Globus pallidus (tissue), 1 donor: ENCODE measurements around the gene OAS3.
"Not testable (repeated sequence)": the region's sequence is repeated elsewhere in the genome, so short reads cannot be mapped to it uniquely, and the experiment has no call there.

Experiments used
- DNase-seq: peaks from one replicate; pipeline ENCODE4 v3.0.0-alpha.2; 2015; ENCODE audit warnings: low spot score

Gene OAS3

DNA sequence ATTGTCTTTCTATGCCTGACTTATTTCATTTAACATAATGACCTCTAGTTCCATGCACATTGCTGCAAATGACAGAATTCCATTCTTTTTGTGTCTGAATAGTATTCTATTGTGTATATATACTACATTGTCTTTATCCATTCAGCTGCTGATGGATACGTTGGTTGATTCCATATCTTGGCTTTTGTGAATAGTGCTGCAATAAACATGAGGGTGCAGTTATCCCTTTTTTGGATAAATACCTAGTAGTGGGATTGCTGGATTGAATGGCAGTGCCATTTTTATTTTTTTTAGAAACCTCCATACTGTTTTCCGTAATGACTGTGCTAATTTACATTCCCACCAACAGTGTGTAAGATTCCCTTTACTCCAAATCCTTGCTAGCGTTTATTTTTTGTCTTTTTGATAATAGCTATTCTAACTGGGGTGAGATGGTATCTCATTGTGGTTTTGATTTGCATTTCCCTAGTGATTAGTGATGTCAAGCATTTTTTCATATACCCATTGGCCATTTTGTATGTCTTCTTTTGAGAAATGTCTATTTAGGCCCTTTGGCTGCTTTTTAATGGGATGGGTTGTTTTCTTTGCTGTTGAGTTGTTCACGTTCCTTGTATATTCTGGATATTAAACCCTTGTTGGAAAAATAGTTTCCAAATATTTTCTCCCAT is 42.4 kb downstream of the OAS3 start:
- no peak for DNase-seq

- no peak for DNase-seq
Measured at GRCh38 chr12:112985642-112986290, 47.5 kb downstream of the OAS3 start.

DNA sequence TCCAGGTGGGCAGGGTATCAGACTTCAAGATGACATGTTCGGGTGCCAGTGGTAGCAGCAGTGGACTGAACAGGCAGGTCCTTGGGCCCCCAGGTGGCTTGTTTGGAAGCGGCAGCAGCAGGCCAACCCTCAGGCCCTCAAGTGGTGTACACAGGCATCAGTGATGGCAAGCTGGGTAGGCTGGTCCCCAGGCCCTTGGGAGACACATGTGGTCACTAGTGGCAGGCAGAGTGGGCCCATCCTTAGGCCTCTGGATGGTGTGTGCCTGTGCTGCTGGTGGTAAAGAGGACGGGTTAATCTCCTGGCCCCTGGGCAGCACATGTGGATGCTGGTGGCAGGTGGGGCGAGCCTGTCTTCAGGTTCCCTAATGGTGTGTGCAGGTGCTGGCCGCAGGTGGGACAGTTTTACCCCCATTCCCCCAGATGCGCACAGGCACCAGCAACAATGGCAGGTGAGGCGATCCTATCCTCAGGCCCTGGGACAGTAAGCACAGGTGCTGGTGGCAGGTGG is 48.1 kb downstream of the OAS3 start:
- no peak for DNase-seq

DNA sequence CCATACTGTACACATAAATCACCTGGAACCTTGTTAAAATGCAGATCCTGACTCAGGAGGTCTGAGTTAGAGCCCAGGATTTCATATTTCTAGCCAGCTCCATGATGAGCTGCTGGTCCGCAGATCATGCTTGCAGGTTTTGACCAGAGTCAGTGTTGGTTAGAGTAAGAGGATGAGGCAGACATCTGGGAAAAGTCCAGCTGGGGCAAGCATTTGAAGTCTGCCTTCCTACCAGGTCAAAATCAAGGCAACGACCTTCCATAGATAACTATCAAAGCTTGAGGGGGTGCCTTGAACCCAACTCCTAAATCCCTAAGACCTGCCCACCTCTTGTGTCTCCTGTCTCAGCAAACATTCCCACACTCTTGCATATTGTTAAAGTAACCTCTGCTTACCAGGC is 49.3 kb downstream of the OAS3 start:
- DNase-seq = no peak

DNA sequence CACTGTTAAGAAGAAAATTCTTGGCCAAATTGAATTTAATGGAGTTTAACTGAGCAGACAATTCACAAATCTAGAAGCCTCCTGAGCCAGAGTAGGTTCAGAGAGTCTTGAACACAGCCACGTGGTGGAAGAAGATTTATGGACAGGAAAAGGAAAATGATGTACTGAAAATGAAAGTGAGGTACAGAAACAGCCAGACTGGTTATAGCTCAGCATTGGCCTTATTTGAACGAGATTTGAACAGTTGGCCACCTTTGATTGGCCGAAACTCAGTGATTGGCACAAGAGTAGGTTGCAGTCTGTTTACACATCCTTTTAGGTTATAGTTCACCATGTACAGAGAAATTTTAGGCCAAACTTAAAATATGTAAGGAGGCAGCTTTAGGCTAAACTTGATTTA is 50.0 kb downstream of the OAS3 start:
- DNase-seq = no peak

- not testable (repeated sequence) for DNase-seq
Measured at GRCh38 chr12:112988823-112989385, 50.6 kb downstream of the OAS3 start.

DNA sequence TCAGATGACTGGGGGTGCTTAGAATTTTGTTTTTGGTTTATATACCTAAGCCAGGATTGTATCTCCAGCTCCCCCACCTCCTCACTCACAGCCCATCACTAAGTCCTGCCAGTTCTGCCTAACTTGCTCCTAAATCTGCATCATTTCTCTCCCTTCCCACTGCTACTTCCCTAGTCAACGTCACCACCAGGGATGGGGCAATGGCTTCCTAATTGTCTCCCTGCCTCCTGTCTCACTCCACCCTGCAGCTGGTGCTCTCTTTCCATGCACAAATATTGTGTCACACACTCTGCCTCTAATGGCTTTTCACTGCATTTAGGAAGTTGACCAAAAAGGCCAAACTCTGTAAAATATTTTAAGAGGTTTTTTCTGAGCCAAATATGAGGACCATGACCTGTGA is 51.5 kb downstream of the OAS3 start:
- no peak for DNase-seq

GRCh38 chr12:112992541-112993398 is 54.5 kb downstream of the OAS3 start:
- peak; percentile 47 for DNase-seq

DNA sequence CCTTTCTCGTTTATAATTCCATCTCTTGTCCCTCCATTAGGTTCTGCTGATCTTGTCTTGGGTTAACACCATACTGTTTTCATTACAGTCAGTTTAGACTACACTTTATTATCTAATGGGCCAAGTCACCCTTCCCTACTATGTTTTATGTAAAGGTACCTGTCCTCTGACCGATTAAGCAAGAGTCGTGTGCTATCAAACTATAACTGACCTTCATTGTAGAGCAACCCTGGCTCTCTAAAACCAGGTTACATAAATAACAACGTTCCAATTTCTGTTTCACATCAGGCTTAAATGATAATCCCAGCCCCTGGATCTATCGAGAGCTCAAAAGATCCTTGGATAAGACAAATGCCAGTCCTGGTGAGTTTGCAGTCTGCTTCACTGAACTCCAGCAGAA is 56.7 kb downstream of the OAS3 start:
- no peak for DNase-seq

GRCh38 chr12:112996501-112996900 is 58.2 kb downstream of the OAS3 start:
- DNase-seq = no peak

- DNase-seq = no peak
Measured at GRCh38 chr12:112997506-112997905, 59.2 kb downstream of the OAS3 start.

GRCh38 chr12:112998987-112999767 is 60.9 kb downstream of the OAS3 start:
- no peak for DNase-seq

DNA sequence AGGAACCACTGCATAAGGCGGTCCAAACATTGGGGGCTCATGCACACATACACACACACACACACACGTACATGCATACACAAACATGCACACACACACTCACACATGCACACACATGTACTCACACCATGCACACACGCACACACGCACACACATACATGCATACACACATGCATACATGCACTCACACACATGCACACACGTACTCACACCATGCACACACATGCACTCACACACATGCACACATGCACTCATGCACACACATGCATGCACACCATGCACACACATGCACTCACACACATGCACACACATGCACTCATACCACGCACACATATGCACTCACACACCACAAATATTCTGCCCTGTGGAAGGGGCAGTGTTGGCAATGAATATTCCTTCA is 62.2 kb downstream of the OAS3 start:
- no peak for DNase-seq

DNA sequence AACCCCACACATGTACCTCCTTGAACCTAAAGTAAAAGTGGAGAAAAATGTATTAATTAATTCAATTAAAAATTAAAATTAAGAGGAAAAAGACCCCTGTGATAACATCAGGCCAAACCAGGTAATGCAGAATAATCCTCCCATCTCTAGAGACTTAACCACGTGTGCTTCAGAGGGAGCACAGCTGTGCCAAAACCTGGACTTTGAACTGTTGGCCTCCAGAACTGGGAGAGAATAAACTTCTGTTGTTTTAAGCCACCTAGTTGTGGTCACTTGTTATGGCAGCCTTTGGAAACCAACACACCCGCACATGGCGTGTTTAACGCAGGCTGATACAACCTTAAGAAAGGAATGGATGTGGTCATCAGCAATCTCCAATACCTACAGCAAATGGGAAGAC is 63.9 kb downstream of the OAS3 start:
- DNase-seq = no peak

DNA sequence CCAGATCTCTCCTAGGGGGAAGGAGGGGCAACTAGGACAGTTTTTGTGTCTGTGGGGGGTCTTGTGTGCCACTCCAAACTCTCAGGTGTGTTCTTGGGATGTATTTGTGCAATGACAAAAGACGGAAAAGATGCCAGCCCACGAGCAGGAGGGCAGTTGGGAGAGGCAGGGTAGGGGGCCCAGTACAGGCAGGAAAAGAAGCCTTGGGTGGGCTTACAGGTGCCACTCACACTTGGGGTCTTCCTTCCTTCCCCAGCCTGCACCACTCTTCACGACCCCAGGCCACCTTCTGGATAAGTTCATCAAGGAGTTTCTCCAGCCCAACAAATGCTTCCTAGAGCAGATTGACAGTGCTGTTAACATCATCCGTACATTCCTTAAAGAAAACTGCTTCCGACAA is 64.4 kb downstream of the OAS3 start:
- no peak for DNase-seq

DNA sequence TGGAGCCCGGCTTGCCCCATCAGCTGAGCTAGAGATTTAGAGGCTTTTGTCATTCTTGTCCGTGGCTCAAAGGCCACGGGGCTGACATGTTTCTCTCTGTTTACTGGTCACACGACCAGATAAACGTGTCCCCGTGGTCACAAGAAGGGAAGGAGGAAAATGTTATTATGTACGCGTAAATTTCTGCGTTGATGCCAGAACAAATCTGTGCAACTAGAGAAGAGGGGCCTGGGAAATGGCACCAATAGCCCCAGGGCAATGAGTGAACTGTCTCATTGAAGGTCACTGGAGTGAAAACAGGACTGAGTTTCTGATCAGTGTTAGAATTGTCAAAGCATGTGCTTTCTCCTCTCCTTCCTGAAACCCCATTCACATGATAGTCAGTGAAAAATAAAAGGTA is 65.4 kb downstream of the OAS3 start:
- DNase-seq = no peak

GRCh38 chr12:113005762-113006161 is 67.5 kb downstream of the OAS3 start:
- no peak for DNase-seq

DNA sequence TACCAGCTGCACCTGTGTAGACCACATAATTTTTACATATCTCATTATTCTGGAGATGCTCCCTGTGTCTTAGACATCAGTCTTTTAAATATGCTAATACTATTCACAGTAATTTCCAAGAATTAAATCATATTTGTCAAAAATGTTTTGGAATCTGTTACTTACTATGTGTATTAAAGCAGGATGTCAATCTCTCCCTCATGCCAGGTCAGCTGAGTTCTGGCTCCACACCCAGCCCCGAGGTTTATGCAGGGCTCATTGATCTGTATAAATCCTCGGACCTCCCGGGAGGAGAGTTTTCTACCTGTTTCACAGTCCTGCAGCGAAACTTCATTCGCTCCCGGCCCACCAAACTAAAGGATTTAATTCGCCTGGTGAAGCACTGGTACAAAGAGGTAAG is 67.9 kb downstream of the OAS3 start:
- no peak for DNase-seq

- no peak for DNase-seq
Measured at GRCh38 chr12:113006641-113007040, 68.4 kb downstream of the OAS3 start.

GRCh38 chr12:113007166-113007565 is 68.9 kb downstream of the OAS3 start:
- DNase-seq = no peak

DNA sequence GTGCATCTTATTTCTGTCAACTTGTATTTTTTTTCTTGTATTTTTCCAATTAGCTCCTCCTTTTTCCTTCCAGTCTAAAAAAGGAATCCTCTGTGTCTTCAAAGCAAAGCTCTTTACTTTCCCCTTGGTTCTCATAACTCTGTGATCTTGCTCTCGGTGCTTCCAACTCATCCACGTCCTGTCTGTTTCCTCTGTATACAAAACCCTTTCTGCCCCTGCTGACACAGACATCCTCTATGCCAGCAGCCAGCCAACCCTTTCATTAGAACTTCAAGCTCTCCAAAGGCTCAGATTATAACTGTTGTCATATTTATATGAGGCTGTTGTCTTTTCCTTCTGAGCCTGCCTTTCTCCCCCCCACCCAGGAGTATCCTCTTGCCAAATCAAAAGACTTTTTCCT is 72.4 kb downstream of the OAS3 start:
- DNase-seq = no peak

DNA sequence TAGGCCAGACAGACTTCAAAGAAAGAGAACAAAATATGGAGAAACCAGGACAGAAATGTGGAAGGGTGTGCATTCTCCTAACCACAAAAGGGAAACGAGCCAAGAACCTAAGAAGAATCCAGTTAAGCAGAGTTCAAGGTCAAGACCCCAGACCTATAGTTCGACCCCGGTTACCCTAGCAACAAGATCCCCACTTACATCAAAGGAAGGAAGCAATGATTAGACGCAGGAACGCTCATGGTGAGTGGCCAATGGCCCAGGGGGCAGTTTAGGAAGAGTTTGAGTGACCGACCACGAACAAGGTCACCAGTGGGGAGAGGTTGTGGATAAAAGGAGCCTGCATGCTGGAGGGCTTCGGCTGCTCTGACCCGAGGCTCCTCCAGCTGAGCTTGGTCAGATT is 76.3 kb downstream of the OAS3 start:
- no peak for DNase-seq
